NCI-H748 (cell line): ENCODE results near the gene MRPS34.
A peak's percentile ranks its signal among the peaks of the same experiment; 100 is the strongest.

Experiments used
- DNase-seq: peaks from one replicate; lab custom pipeline; 2025; ENCODE audit not compliant: unreplicated experiment; lab: John Stamatoyannopoulos, UW

MRPS34 gene

GRCh38 chr16:1782408-1783264 lies 9.7 kb upstream of the MRPS34 start, which contains the start of the genes NUBP2 and SPSB3:
NUBP2 (plus strand) TSS chr16:1782960; CDS start chr16:1783021, 61 bp downstream.
SPSB3 (minus strand) TSS chr16:1782571; CDS start chr16:1781483, 1,088 bp downstream.
- peak; percentile 99 for DNase-seq

- DNase-seq: peak; percentile 43
These were observed 8.9 kb upstream of the MRPS34 start for GRCh38 chr16:1781758-1782407.

- no peak for DNase-seq
These were observed 8.3 kb upstream of the MRPS34 start for GRCh38 chr16:1781254-1781653.

- DNase-seq: no peak
These were observed 7.7 kb upstream of the MRPS34 start for GRCh38 chr16:1780677-1781072.

GRCh38 chr16:1779741-1780676 lies 7.1 kb upstream of the MRPS34 start:
- no peak for DNase-seq

GRCh38 chr16:1779234-1779701 lies 6.3 kb upstream of the MRPS34 start:
- DNase-seq: no peak

- no peak for DNase-seq
These were observed 5.6 kb upstream of the MRPS34 start for GRCh38 chr16:1778200-1779179.

GRCh38 chr16:1777375-1778199 lies 4.7 kb upstream of the MRPS34 start:
- no peak for DNase-seq

- no peak for DNase-seq
These were observed 4.0 kb upstream of the MRPS34 start for GRCh38 chr16:1776991-1777374.

GRCh38 chr16:1776672-1776955 lies 3.7 kb upstream of the MRPS34 start:
- no peak for DNase-seq

GRCh38 chr16:1775846-1776671 lies 3.1 kb upstream of the MRPS34 start:
- DNase-seq: no peak

GRCh38 chr16:1775006-1775845 lies 2.3 kb upstream of the MRPS34 start:
- DNase-seq: no peak

- DNase-seq: no peak
These were observed 1.5 kb upstream of the MRPS34 start for GRCh38 chr16:1774448-1774780.

- peak; percentile 8 for DNase-seq
These were observed 941 bp upstream of the MRPS34 start for GRCh38 chr16:1773703-1774447.

- peak; percentile 44 for DNase-seq
These were observed 499 bp downstream of the MRPS34 start, which contains the start of gene EME2 for GRCh38 chr16:1772362-1772907. EME2 (plus strand) TSS chr16:1772810; CDS start chr16:1773228, 418 bp downstream.

GRCh38 chr16:1771864-1772361 lies 1.0 kb downstream of the MRPS34 start:
- peak; percentile 32 for DNase-seq
